ENCODE data around the gene HOXA1. TPM values are rescaled to one million over a fixed set of nuclear protein-coding genes. Genes with fewer than 3 reads are reported as not detected.
A peak's percentile ranks its signal among the peaks of the same experiment; 100 is the strongest.

Gene HOXA1
- total and polyA plus RNA-seq, 2 of the 8 experiments (the other 6 are each of a cell fraction or from before 2014, with no cell fraction given), result not detected

DNA sequence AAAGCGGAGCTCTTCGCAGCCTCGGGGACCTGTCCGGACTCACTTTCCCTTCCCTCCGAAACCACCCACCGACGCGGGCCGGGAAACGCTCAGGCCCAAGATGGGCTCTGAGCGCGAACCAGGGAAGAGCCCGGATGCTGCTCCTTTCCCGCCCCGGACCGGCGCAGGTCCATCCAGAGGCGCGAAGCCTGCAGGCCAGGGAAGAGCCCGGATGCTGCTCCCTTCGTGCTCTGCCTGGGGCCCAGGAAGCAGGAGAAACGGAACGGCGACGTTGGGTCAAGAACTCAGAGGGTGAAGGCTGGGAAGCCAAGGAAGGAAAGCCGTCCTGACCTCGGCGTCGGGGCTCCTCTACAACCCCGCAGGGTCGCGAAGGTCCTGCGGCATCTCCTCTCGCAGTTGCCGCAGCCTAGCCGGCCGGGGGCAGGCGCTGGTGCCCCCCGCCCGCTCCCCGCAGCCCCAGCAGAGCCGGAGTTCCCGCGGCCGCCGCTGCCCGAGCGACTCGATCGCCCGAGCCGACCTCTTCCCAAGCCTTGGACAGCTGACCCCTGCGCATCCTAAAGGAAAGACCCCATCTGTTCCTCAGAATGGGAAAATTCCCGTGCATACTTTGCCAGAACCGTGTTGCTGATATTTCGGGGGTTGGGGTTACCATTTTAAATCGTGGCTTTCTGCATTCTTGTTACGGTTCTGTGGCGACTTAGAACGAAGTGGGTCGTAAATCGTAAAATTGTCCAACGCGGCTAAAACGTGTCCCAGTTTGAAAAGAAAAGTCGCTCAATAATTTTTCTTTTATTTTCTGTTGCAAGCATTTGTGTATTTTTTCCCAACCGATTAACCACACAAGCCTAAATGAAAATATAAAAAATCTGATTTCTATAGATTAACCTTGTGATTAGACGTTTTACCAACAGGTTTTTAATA is 7.5 kb downstream of the HOXA1 start (continued):
- TF ChIP-seq, protein P1, sequence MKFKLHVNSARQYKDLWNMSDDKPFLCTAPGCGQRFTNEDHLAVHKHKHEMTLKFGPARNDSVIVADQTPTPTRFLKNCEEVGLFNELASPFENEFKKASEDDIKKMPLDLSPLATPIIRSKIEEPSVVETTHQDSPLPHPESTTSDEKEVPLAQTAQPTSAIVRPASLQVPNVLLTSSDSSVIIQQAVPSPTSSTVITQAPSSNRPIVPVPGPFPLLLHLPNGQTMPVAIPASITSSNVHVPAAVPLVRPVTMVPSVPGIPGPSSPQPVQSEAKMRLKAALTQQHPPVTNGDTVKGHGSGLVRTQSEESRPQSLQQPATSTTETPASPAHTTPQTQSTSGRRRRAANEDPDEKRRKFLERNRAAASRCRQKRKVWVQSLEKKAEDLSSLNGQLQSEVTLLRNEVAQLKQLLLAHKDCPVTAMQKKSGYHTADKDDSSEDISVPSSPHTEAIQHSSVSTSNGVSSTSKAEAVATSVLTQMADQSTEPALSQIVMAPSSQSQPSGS (IDR thresholded peaks at IDR 0.05; ENCODE audit: low read length), result no peak
- TF ChIP-seq POU5F1 (IDR thresholded peaks at IDR 0.05; ENCODE audit: low read depth, low read length) (no peak), TEAD4 (IDR thresholded peaks at IDR 0.05; ENCODE audit: low read depth, low read length) (no peak), EZH2 (IDR thresholded peaks at IDR 0.05; ENCODE audit: low read depth, low read length, severe bottlenecking) (peak; percentile 94), USF2 (IDR thresholded peaks at IDR 0.05; ENCODE audit: low read length) (no peak), JUND (IDR thresholded peaks at IDR 0.05; ENCODE audit: low read length) (no peak), NANOG (IDR thresholded peaks at IDR 0.05; ENCODE audit: insufficient read depth, low read depth, low read length, poor library complexity, severe bottlenecking) (no peak), SIRT6 (IDR thresholded peaks at IDR 0.05; ENCODE audit: low read length) (no peak), RXRA (IDR thresholded peaks at IDR 0.05; ENCODE audit: insufficient read depth, low read depth, low read length) (no peak), SUZ12 (IDR thresholded peaks at IDR 0.05; ENCODE audit: low read length) (peak; percentile 92), PHF8 (conservative IDR thresholded peaks at IDR 0.05; ENCODE audit: low read depth, low read length) (0 out of 2 replicates have a peak, but pooled peaks have one; percentile 27), KDM1A (IDR thresholded peaks at IDR 0.05; ENCODE audit: borderline replicate concordance, low read length) (no peak)
